ENCODE measurements around the gene TGFBR3. TPM values are rescaled to one million over a fixed set of nuclear protein-coding genes. Genes with fewer than 3 reads are reported as not detected.

The TGFBR3 gene
- polyA plus RNA-seq, 1 donor = 32.2 TPM

DNA sequence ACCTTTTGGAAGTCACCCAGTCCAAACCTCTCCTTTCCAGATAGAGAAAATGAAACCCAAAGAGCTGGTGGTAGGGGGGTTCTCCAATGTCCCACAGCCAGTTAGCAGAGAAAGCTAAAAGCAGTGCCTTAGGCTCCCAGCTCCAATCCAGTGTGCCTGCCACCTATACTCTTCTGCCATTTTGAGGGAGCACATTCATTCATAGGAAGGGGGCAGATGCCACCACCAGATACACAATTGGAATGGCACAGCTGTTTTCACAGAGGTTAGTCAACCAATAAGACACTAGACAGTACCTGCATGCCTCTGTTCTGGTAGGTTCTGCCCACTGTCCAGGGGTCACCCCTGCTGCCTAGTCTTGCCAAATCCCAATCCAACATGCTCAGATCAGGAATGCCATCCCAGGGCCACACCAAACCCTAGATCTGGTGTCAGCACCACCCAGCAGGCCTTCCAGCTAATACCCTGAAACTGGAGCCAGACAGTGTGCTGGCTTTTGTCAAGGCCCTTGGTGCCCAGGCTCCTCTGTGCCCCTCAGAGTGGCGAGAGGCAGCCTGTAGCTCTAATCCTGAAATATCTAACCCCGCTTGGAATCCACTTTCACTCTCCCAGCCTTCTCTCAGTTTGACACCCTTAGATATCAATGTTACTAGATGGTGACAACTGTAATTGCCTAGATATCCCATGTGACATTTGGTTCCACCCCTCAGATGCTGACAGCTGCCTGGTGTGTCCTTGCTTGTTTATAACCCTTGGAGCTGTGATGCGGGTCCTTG, 178.6 kb downstream of the TGFBR3 start:
- no peak for DNase-seq

DNA sequence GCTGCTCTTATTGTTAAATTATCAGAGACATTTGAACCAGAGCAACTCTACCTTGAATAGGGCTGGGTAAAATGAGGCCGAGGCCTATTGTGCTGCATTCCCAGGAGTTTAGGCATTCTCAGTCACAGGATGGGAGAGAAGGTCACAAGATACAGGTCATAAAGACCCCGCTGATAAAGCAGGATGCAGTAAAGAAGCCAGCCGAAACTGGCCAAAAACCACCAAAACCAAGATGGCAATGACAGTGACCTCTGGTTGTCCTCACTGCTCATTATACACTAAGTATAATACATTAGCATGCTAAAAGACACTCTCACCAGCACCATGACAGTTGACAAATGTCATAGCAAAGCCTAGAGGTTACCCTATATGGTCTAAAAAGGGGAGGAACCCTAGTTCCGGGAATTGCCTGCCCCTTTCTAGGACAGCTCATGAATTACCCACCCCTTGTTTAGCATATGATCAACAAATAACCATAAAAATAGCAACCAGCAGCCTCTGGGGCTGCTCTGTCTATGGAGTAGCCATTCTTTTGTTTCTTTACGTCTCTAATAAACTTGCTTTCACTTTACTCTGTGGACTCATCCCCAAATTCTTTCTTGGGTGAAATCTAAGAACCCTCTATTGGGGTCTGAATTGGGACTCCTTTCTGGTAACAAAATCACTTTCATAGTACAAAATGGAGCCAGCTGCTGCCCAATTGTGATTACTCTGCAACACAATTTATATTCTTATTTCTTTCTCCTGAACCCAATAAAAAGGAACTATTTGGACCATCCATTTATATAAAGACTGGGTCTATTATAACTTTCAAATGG, 179.6 kb downstream of the TGFBR3 start:
- no peak for DNase-seq

DNA sequence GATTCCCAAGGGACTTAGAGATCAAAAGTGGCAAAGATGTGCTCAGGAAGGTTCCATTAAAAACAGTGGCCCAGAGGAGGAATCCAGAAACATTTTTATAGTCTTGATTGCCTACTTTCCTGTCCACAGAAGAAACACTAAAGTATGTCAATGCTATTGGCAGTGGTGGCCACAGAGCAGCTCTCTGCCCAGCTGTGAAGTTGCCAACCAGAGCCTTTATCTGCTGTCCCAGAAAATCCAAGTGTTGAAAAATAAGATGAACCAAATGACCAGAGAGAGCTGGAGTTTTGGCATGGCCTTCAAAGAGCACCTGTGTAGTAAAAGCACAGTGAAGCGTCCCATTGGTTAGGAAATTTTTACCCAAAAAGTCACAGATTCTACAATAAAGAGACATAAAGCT, 181.2 kb downstream of the TGFBR3 start:
- no peak for DNase-seq

DNA sequence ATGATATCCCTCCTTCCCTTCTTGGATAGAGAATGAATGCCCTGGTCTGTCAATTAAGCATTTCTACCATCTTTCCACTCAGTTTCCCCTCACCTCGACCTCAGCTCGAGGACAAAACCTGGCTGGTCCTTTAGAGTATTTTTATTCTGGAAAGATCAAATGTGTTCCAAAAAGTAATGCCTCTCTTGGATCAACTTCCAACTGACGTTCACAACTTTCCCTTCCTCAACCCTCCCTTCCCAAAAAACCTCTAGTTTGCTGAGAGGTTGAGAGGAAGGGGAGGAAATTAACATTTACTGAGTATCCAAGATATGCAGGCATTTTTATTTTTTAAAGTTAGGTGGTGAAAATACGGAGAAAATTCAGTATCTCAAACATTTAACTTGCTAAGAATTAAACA, 182.9 kb downstream of the TGFBR3 start:
- no peak for DNase-seq

DNA sequence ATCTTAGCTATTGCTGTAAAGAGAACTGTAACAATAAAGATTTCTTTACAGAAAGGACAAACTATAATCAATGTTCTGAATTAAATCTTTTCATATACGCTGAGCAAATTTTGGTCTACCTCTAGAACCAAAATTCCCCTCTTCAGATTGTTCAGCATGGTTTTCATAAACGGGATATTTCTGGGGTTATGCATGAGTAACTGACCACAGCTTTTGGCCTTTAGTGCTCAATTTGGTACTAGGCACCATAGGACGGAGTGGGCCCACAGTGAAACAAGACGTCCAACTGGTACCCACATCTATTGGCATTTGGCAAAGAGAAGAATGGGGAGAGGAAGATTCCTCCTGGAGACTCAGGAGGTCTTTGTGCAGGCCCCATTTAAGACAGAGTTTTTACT, 184.5 kb downstream of the TGFBR3 start:
- DNase-seq = no peak

DNA sequence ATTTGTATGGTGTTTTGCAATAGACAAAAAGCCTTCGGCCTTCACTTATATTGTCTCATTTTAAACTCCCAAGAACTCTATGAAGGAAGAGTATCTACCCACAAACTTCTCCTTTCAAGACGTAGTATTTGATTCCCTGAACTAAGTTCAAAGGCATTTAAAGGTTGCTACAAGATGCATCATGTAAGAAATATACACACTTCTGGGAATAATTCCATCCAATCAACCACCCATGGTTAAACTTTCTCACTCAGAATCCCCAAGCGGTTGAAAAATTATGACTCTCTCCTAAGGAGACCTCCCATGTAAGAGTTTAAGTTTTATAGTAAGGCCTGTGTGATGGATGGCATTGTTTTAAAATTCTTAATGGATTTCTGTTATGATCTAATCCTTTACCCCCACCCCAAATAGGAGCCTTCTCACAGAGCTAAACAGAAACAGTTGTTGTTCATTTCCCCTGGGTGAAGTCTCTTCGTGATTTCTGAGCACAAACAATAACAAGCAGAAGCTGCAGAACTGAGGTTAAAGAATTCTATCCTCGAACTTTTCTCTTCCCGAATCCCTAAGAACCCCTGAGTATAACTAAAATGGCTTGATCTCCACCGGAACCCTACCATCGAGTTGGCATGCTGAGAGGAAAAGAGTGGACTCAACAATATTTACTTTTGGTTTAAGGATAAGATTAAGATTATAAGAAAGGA, 185.0 kb downstream of the TGFBR3 start:
- DNase-seq = no peak

DNA sequence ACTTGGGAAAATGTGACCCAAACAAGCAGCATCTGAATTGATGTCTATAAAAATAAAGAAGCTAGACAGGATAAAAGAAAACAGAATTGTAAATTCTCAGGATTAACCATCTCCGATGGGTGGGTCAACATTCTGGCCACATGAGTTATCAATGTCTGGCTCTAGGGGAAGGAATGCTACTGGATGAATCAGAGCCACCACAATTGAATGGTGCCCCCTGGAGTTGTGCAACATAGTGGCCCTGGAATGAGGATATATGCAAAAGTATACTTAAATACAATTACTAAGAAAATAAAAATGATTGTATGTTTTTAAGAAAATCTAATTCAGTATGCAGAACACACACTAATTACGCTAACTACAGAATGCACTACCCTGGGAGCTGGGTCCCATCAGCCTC, 185.6 kb downstream of the TGFBR3 start:
- no peak for DNase-seq

DNA sequence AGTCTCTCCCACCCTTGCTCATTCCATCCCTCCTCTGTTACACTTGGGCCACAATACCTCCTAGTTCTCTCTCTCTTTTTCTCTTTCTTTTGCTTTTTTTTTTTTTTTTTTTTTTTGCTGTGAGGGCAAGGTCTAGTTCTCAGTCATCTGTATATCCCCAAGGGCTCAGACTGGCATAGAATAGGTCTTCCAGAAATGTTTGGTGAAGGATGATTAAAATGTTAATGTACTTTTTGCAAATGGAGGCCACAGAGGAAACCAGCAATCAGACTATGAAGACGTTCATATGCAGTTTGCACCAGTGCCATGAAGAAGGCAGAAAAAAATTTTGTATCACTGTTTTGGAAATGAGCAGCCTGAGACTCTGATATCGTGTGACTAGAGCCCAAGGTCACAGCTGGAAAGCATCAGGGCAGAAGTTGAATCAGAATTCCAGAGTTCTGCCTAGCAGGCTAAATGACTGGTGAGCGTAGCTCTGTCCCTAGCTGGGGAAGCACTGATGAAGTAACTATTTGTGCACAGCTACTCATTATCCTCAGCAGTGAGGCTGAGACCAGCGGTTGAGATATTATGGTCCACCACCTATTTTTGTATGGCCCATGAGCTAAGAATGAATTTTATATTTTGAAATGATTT, 186.5 kb downstream of the TGFBR3 start:
- no peak for DNase-seq

DNA sequence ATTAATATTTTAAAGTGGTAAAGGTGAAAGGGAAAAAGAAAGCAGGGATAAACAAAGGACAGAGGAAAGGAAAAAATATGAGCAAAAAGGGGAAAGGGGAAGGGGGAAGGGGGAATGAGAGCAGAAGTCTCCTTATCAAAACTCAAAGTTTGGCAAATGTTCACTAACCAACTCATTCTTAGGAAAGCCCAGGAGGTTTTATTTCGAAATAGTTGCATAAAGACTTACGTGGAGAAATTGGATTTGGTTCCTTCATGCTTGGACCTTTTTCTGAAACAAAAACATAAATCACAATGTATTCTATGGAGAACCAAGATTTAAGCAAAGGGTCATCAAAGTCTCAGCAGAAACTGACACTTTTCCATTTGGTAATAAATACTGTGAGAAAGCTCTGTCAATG, 188.1 kb downstream of the TGFBR3 start:
- DNase-seq = no peak

DNA sequence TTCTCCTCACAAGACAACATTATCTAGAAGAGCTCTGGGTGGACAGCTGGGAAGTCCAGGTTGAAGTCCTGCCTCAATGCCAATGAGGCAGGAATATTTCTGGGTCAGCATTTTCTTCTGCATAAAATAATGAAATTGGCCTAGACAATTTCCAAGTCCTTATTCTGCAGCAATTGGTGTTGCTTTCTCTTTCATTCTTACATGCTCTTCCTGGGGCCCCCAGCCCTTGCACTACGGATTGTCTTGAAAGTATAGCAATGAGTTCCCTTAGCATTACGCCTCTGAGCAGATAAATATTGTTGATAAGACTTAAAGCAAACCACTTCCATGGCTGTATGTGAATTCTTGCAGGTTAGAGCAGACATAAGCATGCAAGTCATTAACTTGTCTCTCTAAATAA, 188.5 kb downstream of the TGFBR3 start:
- DNase-seq = no peak

DNA sequence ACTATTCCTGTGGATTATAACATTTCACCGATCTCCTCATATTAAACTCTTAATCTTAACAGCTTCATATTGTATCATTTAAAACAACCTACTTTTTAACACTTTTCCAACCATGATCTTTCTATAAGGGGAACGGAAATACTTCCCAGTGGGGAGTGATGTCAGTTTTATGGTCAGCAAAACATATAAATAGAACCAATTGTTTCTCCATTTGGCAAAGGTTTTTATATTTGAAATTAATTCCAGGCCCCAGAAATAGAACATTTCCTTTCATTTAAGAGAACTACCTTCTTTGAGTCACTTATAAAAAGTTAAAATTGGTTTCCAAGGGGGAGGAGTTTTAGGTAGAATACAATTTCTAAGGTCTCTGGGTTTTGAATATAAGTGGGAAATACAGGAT, 189.6 kb downstream of the TGFBR3 start:
- DNase-seq = no peak

DNA sequence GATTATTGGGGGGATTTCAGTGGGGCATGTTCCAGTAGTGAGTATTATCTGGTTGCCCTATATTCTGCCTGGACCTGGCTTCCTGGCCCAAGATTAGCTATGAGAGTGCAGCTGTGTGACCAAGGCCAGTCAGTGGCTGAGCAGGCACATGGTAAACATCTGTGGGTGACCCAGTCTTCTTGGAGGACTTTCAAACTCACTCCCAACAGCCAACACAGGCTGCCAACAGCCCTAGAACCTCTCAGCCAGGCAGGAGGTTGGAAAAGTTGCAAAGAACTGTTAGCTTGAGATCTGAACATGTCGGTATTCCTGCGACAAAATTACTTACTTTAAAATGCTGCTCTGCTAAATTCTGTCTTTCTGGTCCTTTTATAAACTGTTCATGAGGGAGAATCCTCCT, 192.4 kb downstream of the TGFBR3 start:
- DNase-seq = no peak

DNA sequence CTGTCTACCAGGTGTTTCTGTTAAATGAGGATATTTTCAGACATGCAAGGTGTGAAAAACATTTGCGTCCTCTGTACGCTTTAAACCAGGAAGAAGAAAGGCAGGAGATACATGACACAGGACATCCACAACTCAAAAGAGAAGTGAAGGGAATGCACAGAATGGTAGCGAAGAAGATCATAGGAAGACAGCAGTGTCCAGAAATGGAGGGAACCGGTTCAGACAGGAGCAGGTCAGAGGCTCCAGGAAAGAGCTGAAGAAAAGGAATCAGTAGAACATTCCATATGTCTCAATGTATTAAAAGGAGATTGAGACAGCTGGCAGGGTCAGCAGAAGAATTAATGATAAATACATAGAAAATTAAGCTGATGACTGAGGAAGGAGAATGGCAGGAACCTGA, 194.4 kb downstream of the TGFBR3 start:
- no peak for DNase-seq

DNA sequence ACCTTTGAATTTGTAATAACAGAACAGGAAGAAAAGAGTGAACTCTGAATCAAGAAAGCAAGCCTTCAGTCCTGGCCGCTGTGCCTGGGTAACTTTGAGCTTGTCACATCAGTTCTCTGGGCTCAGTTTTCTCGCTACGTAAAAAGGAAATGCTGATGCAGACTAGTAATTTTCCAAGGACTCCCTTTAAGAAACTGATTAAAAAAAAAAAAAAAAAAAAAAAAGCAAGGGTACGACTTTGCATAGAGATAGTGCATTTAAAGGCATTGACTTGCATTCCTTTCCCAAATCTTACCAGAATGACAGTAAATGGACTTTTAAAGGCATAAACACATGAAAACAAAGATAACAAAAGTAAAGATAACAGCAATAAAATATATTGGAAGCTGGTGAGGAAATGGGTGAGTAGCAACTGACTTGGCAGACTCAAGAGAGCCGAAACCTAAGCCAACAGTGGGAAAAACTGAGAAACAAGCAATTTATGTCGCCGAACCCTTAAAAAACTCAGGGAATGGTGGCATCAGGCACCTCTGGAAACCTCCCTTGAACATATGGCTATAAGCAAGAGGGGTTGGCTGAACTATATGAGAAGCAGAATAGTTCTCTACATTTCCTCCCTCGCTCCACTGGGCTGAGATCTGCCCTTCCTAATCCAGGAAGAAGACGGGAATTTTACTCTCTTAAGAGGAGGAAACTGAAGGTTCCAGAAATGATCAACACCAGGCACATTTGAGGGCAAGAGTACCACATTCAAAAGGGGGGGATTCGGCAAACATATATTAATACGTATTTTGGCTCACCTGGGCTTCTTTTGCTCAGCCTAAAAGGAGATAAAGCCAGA, 196.1 kb downstream of the TGFBR3 start:
- no peak for DNase-seq

DNA sequence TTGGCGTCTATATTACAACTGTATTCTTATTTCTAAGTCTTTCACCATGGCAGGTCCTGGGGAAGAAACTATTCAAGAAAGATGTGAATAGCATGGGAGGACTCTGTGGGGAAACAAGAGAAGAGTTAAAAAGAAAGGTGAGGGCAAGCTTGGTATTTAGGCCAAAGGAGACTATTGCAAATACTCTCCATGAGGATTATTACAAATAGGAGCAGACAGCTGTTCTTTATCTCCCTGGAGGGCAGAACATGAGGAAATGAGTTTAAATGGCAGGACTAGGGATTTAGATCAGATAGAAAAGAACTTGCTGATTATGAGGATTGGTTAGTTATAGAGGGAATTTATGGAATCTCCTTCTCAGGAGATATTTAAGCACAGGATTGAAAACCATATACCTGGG, 198.5 kb downstream of the TGFBR3 start:
- DNase-seq = no peak

DNA sequence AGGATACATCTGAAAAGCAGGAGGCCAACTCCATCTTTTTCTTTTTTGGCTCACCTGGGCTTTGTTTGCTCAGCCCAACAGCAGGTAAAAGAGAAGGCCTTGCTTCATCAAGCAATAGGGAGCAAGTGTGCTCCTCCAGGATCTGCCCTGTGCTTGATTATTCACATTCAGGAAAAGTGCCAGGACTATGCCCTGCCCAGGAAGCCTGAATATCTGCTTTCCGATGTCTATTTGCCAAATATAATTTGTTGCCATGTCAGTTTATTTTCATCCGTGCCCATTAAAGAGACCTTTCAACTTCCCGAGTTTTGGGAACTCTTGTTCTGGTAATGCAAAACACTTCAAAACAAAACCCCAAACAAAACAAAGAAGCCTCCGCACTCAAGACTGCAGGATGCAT, 200.0 kb downstream of the TGFBR3 start:
- no peak for DNase-seq

DNA sequence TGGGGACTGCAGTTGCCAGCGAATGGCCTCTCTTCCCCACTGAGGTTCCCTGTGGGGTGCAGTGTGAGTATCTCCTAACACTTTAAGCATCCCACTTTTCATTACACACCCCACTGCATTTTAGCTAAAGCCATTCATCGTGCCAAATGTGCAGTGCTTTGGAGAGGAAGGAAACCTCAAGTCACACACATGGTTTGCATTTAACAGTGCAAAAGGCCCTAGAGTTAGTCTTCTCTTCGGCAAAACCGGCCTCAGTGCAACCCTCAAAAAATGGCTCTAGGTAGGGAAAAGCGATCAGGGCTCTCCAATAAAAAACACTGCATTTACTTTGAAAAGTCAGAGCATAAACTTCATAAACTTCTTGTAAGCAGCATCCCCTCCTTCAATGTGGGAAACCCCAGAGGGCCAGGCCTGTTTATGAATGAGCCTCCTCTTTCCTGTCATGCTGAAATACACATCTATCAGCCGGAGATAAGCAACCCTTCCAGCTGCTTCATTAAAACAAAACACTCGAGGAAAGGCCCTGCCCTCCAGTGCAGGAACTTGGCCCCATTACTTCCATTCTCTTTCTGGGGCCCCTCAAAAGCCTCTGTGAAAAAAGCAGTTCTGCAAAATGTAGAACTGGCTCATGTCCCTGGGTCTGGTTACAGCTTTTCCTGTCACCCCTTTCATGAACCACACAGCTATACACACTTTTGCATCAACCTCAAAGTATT, 201.3 kb downstream of the TGFBR3 start:
- DNase-seq = no peak

DNA sequence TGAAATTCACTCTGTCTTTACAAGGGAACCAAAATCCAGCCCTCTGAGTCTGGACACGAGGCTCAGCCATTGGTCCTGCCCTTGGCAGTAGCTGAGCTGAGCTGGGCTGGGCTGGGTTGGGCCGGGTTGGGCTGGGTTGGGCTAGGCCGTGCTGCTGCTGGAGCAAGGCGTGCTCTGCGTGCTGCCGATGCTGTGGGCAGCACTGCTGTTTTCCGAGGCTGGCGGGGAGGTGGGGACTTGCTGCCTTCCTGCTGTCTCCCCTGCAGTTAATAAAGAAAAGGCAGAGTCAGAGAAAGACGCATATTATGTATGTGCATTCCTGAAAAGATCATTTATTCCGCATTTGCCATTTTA, 202.4 kb downstream of the TGFBR3 start:
- DNase-seq = no peak

DNA sequence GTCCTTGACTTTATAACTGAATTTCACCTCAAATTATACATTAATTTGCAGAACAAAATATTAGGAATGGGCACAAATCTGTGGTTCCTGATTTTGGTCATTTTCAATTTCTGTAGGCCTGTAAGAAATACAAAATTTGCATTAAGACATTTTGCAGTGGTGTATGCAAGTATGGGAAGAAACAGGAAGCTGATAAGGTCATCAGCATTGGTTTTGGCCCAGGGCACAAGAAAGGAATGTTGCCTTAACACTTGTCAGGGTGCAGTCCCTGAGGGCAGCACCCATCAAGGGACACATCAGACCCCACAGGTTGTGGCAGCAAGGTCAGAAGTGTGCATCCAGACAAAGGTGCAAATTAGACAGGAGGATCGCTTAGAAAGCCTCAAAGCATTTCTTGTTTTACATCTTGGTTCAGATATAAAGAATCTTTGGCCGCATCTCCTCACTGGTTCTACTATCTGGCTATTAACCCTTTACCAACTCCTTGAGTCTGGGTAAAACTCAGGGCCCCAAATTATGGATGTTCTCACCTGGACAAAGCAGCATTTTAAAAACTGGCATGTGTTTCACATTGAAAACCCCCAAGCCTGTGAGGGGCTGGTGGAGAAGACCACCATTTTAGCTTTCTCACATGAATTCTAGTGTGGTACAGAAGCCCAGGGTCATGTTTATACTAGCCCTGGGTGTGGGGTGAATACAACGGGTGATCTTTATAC, 202.9 kb downstream of the TGFBR3 start:
- DNase-seq = no peak

DNA sequence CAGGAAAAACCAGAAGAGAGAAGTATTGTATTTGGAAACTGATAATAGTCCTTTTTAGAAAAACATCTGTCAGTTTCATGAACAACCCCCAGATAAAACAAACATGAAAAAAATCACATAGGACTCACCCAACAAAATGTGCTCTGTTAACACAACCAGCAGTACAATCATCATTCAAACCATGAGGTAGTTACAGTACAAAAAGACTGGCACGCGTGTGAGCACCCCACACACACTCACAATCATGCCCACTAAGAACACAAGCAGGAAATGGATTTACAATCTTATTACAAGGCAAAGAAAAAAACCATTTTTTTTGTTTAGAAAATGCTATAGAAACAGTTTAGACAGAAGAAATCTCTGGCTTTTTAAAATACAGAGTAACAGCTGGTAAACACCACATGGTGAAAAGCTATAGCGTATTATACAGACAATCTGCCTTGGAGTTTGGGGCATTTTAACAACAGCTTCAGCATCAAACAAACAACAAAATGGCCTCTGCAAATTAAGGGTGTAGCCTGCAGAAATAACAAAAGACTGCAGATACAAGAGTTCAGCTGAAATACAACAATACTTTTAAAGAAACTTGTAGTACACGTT, 205.3 kb downstream of the TGFBR3 start:
- no peak for DNase-seq
